ENCODE data around the gene LURAP1L. TPM values are rescaled to one million over a fixed set of nuclear protein-coding genes. Genes with fewer than 3 reads are reported as not detected.

LURAP1L gene
- total and polyA plus RNA-seq, 11 donors, result 1.4 to 5.7 (median 2.9) TPM

DNA sequence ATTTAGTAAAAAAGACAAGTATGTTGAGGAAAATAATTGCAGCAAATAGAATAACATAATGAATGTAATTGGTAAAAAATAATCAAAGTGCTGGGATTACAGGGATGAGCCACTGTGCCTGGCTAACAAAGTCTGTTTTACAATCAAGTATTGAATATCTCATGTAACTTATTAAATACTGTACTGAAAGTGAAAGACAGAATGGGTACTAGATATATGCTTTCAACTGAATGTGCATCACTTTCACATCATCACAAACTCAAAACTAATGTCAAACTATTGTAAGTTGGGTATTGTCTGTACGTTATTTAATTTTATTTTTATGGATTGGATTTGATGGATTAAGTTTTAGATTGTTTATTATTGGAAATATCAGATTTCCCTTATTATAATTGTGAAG, 58.9 kb downstream of the LURAP1L start:
- TF ChIP-seq, protein P1, sequence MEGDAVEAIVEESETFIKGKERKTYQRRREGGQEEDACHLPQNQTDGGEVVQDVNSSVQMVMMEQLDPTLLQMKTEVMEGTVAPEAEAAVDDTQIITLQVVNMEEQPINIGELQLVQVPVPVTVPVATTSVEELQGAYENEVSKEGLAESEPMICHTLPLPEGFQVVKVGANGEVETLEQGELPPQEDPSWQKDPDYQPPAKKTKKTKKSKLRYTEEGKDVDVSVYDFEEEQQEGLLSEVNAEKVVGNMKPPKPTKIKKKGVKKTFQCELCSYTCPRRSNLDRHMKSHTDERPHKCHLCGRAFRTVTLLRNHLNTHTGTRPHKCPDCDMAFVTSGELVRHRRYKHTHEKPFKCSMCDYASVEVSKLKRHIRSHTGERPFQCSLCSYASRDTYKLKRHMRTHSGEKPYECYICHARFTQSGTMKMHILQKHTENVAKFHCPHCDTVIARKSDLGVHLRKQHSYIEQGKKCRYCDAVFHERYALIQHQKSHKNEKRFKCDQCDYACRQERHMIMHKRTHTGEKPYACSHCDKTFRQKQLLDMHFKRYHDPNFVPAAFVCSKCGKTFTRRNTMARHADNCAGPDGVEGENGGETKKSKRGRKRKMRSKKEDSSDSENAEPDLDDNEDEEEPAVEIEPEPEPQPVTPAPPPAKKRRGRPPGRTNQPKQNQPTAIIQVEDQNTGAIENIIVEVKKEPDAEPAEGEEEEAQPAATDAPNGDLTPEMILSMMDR (IDR thresholded peaks at IDR 0.05), result no peak
- TF ChIP-seq POLR2A (IDR thresholded peaks at IDR 0.05), result no peak
- intact Hi-C loops (cut with DNase I), result no loop called here
- Histone ChIP-seq H3K4me1 (no peaks in the 10 kb centered on the region), H3K27me3 (no peaks in the 10 kb centered on the region), H3K36me3 (no peaks in the 10 kb centered on the region), H3K27ac (no peak overlapping the region), H3K4me3 (no peak overlapping the region), H3K9me3 (peaks cover 0 to 19% (median 7%) of the 10 kb centered on the region in 12 donors)
- no peak for ATAC-seq
- DNase-seq, result no peak
- 84 to 89% (median 88%) methylated on average over 1 of the region's 1 CpG for WGBS, 4 donors

GRCh38 chr9:12838546-12838945, 63.7 kb downstream of the LURAP1L start:
- peak overlapping the region in 2 of 12 donors; percentile 5 to 35 for H3K27ac ChIP-seq
- intact Hi-C loops (cut with DNase I), result no loop called here
- H3K4me1 ChIP-seq, result peaks cover 0 to 5% (median 0%) of the 10 kb centered on the region in 12 donors
- no peak for TF ChIP-seq POLR2A (IDR thresholded peaks at IDR 0.05)
- TF ChIP-seq, protein P1 (IDR thresholded peaks at IDR 0.05), result no peak
- H3K4me3 ChIP-seq, result no peak overlapping the region
- DNase-seq (no peak), ATAC-seq (no peak)
- H3K36me3 ChIP-seq, result no peaks in the 10 kb centered on the region
- H3K9me3 ChIP-seq, result peaks cover 0 to 19% (median 7%) of the 10 kb centered on the region in 12 donors
- H3K27me3 ChIP-seq, result no peaks in the 10 kb centered on the region

DNA sequence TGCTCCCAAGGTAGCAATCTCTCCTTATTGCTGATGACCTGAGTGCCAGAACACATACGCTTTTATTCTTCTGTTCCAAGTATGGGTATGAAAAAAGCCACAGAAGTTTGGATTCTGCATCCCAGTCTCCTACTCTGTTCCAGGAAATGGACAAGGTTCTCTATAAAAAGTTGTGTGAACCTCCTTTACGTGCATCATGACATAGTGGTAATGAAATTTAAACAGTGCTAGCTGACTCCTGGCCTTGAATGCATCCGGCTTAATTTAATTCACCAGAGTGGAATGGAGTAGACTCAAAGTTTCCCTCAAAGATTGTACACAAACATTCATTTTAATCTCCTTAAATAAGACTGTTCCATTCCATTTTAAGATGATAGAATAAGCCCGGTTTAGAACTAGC, 68.9 kb downstream of the LURAP1L start:
- Histone ChIP-seq H3K4me1 (peaks cover 0 to 5% (median 0%) of the 10 kb centered on the region in 12 donors), H3K27ac (no peak overlapping the region), H3K4me3 (no peak overlapping the region), H3K9me3 (peaks cover 0 to 6% (median 0%) of the 10 kb centered on the region in 12 donors), H3K36me3 (no peaks in the 10 kb centered on the region), H3K27me3 (no peaks in the 10 kb centered on the region)
- TF ChIP-seq, protein P1 (IDR thresholded peaks at IDR 0.05), result no peak
- TF ChIP-seq POLR2A (IDR thresholded peaks at IDR 0.05), result no peak
- no peak for ATAC-seq
- intact Hi-C loops (cut with DNase I), result no loop called here
- WGBS, 4 donors, result 91 to 96% (median 94%) methylated on average over 4 of the region's 4 CpGs
- no peak for DNase-seq

GRCh38 chr9:12846035-12846434, 71.2 kb downstream of the LURAP1L start:
- TF ChIP-seq POLR2A (IDR thresholded peaks at IDR 0.05), result no peak
- TF ChIP-seq, protein P1 (IDR thresholded peaks at IDR 0.05), result no peak
- no peak overlapping the region for H3K4me3 ChIP-seq
- no peaks in the 10 kb centered on the region for H3K4me1 ChIP-seq
- H3K27me3 ChIP-seq, result no peaks in the 10 kb centered on the region
- intact Hi-C loops (cut with DNase I), result no loop called here
- no peaks in the 10 kb centered on the region for H3K36me3 ChIP-seq
- DNase-seq, result no peak
- peaks cover 0 to 6% (median 0%) of the 10 kb centered on the region in 12 donors for H3K9me3 ChIP-seq
- 74 to 94% (median 91%) methylated on average over 5 of the region's 5 CpGs for WGBS, 4 donors
- no peak overlapping the region for H3K27ac ChIP-seq
- no peak for ATAC-seq

Measured in heart left ventricle (tissue), 16 donors.